ENCODE results near the gene RGS7BP.

The RGS7BP gene

DNA sequence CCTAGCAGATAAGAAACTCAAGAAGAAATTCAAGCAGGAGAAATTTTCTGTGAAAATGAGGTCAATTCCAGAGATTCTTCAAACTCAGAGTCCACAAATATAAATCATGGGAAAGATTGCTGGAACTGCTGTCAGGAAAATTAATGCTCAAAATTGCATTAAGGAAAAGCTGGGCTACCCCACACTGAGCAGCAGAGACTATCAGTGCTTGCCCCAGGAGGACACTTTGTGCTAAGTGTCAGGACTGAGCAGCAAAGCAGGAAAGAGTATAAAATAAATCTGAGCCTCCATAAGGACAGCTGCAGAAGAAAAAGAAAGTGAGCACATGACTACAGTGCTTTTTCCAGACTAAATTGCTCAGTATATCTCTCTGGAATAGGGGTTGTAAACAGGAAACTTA is 81.6 kb downstream of the RGS7BP start:
- no peak overlapping the region for H3K27ac Mint-ChIP-seq
- peaks cover 23% of the 10 kb centered on the region for H3K27me3 Mint-ChIP-seq
- no peaks in the 10 kb centered on the region for H3K9me3 Mint-ChIP-seq
- no peak overlapping the region for H3K4me3 Mint-ChIP-seq
- no peaks in the 10 kb centered on the region for H3K36me3 Mint-ChIP-seq (ENCODE audit: low read depth)
- H3K4me1 Mint-ChIP-seq (ENCODE audit: low read depth), result no peaks in the 10 kb centered on the region

DNA sequence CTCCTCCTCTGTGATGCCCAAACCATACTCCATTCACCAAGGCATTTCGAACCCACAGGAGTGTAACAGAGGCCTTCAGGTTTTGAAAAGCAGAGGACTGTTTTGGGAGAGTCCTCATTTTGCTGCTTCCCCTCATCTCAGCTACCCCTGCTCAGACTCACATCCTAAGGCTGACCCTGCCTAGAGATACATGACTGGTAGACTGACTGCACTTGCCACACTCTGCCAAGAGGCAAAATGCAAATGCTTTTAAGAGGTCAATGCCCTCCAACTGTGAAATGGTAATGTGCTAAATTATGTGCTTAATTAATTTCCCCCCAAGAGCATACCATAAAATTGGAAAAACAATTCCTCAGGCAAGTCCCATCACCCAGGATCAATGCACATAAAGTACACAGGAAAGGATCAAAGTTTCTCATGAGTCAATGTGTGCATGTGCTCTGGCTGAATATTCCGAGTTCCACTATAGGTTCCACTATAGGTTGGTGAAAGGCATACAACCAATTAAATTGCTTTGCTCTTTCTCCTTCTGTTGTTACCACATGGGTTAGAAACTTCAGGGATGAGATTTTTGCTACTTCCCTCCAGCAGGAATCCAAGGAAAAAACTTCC is 87.0 kb downstream of the RGS7BP start:
- H3K27me3 Mint-ChIP-seq, result peaks cover 6% of the 10 kb centered on the region
- no peaks in the 10 kb centered on the region for H3K9me3 Mint-ChIP-seq
- H3K27ac Mint-ChIP-seq, result no peak overlapping the region
- no peaks in the 10 kb centered on the region for H3K4me1 Mint-ChIP-seq (ENCODE audit: low read depth)
- no peak overlapping the region for H3K4me3 Mint-ChIP-seq
- no peaks in the 10 kb centered on the region for H3K36me3 Mint-ChIP-seq (ENCODE audit: low read depth)

DNA sequence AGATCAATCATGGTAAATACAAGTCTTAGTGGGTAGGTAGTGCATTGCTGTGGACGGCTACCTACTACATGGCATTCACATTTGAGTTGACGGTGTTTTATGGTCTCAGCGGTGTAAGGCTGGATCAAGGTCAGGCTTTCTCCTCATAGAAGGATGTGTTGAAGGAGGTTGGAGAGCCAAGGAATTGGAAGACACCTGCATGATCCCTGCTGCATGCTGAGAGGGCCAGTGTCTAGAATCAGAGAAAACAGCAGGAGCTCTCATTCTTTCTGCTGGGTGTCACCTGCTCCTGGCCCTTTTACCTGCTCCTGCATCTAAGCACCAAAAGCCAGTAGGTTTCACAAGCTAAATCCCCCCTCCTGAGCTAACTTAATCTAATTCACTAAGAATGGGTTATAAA is 88.2 kb downstream of the RGS7BP start:
- Mint-ChIP-seq H3K9me3 (no peaks in the 10 kb centered on the region), H3K27ac (no peak overlapping the region), H3K27me3 (peaks cover 2% of the 10 kb centered on the region), H3K36me3 (ENCODE audit: low read depth) (no peaks in the 10 kb centered on the region), H3K4me1 (ENCODE audit: low read depth) (no peaks in the 10 kb centered on the region), H3K4me3 (no peak overlapping the region)

DNA sequence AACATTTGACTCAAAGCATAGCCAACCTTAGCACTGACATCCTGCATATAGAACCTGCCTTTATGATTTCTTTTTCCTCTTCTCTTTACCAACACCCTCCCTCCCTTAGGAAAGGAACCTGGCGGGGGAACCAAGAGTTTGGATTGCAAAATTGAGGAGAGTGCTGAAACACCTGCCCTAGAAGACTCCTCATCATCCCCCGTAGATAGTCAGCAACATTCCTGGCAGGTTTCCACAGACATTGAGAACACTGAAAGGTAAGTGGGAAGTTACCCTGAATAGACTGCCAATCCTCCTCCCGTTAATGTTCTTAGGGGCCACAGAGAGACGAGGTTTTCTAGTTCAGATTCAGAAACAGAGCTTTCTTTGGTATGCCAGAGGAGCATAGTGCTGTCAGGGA is 88.8 kb downstream of the RGS7BP start:
- H3K9me3 Mint-ChIP-seq, result no peaks in the 10 kb centered on the region
- H3K36me3 Mint-ChIP-seq (ENCODE audit: low read depth), result no peaks in the 10 kb centered on the region
- no peaks in the 10 kb centered on the region for H3K4me1 Mint-ChIP-seq (ENCODE audit: low read depth)
- H3K27ac Mint-ChIP-seq, result no peak overlapping the region
- no peak overlapping the region for H3K4me3 Mint-ChIP-seq
- H3K27me3 Mint-ChIP-seq, result peaks cover 2% of the 10 kb centered on the region

DNA sequence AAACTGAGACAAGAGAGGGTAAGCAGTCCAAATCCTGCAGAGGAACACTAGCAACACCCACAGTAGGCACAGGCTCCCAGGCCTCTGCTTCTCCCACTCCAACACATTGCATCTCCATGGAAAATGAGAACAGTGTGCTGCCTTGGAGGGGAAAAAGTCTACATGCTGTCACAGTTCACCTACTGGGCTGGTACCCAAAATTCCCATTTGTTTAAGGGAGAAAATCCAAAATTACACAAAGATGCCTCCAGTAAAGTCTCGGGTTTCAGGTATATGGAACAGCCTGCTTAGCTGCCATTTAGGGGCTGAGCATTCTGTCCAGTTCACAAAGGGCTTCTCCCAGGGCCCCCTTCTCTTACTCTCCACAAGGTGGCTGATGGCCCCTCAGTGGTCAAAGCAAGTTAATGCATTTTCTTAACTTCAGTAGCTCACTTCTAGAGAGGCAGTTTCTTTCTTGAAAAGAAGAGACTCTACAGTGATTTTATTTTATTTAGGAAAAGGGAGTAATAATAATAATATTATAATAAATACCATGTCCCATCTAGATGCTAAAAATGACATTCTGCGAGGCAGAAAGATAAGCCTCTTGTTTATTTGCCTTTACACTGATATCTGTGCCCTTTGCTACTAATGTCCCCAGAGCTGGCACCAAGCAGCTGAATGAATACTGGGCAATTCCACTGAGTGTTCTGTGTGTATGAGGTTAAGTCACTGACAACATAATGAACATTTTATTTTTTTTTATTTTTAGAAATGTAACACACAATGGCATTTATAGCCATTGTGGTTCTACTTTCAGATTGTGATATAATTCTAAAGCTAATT is 89.4 kb downstream of the RGS7BP start:
- no peak overlapping the region for H3K27ac Mint-ChIP-seq
- no peaks in the 10 kb centered on the region for H3K9me3 Mint-ChIP-seq
- no peaks in the 10 kb centered on the region for H3K4me1 Mint-ChIP-seq (ENCODE audit: low read depth)
- no peak overlapping the region for H3K4me3 Mint-ChIP-seq
- no peaks in the 10 kb centered on the region for H3K36me3 Mint-ChIP-seq (ENCODE audit: low read depth)
- H3K27me3 Mint-ChIP-seq, result peaks cover 2% of the 10 kb centered on the region

DNA sequence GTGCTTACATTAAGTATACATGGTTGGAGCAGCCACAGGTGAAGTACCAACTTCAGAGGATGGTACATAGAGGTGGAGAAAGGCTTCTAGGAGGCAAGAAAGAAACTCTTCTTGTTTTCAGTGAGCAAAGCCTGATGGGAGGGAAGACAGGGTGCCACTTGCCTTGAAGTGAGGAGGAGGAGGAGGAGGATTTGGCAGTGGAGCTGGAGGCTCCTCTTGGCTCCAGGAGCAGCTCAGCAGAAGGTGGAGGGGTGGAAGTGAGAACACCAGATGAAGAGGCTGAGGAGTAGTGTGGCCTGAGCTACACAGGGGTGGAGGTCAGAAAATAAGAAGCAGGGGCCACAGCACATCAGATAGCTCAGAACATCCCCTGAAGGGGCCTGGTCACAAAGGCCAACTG is 93.4 kb downstream of the RGS7BP start:
- Mint-ChIP-seq H3K9me3 (no peaks in the 10 kb centered on the region), H3K4me3 (no peak overlapping the region), H3K4me1 (ENCODE audit: low read depth) (no peaks in the 10 kb centered on the region), H3K27ac (no peak overlapping the region), H3K36me3 (ENCODE audit: low read depth) (no peaks in the 10 kb centered on the region), H3K27me3 (peaks cover 5% of the 10 kb centered on the region)

DNA sequence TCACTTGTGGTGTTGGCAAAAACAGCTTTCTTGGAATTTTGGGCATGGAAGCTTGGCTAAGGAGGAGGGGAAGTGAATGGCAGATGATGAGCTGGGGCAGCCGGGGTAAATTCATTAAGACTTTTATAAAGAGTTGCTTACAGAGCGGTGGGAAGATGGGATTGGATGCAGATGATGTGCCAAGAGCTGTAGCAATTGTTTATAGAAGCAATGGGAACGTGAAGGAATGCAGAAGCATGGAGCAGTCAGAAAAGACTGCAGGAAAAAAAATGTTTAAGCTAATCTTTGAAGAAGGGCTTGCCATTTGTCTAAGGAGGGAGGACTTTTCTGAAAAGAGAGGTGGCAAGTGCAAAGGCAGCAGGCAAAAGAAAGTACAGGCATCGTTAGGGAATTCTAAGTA is 97.9 kb downstream of the RGS7BP start:
- Mint-ChIP-seq H3K27me3 (peaks cover 9% of the 10 kb centered on the region), H3K4me1 (ENCODE audit: low read depth) (no peaks in the 10 kb centered on the region), H3K4me3 (no peak overlapping the region), H3K36me3 (ENCODE audit: low read depth) (no peaks in the 10 kb centered on the region), H3K9me3 (no peaks in the 10 kb centered on the region), H3K27ac (no peak overlapping the region)

DNA sequence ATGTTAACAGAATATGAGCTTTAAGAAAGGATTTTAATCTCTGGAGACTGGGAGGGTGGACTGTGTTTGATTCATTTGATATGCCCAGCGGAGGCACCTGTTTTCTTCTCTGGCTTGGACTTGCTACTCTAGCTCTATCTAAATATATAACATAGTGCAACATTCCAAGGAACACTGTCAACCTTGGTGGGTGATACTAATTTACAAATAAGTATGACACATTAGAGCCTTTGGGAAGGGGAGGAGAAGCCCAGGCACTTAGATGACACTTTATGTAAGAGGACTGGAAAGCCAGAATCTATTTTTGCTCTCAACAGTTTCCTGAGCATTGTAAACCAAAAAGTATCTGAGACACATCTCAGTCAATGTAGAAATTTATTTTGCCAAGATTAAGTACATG is 101.1 kb downstream of the RGS7BP start:
- H3K27ac Mint-ChIP-seq, result no peak overlapping the region
- no peaks in the 10 kb centered on the region for H3K4me1 Mint-ChIP-seq (ENCODE audit: low read depth)
- no peaks in the 10 kb centered on the region for H3K36me3 Mint-ChIP-seq (ENCODE audit: low read depth)

DNA sequence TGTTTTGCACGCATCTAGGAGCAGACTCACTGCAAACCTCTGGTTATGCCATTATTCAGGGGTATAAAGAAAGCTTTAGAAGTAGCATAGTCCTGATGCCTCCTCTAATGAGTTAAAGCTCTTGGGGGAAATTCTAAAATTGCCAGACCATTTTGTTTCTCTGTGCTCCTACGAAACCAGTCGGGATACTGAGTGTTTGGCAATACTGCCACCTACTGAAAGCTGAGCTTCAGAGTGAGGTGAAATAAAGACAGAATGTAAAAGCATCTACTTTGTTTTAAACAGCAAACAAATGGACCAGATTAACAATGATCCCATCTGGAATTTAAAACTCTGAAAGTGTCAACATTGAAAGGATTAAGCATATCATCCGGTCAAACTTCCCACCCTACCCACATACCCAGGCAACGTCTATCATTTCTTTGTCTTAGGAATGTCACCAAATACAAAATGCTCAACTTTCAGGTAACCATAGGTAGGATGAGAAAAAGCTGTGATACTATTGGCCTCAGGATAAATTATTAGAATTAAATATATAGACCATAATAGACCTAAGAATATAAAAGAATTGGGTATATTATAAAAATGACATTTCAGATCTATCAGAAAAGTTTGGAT is 106.6 kb downstream of the RGS7BP start:
- H3K9me3 Mint-ChIP-seq, result no peaks in the 10 kb centered on the region
- no peak overlapping the region for H3K4me3 Mint-ChIP-seq
- H3K27me3 Mint-ChIP-seq, result peaks cover 30% of the 10 kb centered on the region
- H3K27ac Mint-ChIP-seq, result no peak overlapping the region
- H3K4me1 Mint-ChIP-seq (ENCODE audit: low read depth), result no peaks in the 10 kb centered on the region
- H3K36me3 Mint-ChIP-seq (ENCODE audit: low read depth), result no peaks in the 10 kb centered on the region

More for the DNA sequence above, 101.1 kb downstream of the RGS7BP start:
- no peak overlapping the region for H3K4me3 Mint-ChIP-seq
- H3K27me3 Mint-ChIP-seq, result peaks cover 9% of the 10 kb centered on the region
- H3K9me3 Mint-ChIP-seq, result no peaks in the 10 kb centered on the region

DNA sequence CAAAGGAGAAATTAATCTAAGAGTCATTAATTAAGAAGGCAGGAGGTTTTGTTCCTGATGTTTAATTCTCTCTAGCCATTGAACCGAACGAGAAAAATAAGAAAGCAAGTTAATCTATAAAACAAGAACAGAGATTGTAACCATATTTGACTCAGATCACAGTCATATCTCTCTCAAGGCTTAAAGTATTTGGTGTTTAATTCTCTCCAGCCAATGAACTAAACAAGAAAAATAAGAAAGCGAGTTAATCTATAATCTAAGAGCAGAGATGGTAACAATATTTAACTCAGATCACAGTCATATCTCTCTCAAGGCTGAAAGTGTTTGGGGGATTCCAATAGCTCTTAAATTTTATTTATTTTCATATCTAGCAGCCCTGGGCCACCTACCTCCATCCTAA is 110.1 kb downstream of the RGS7BP start:
- Mint-ChIP-seq H3K9me3 (no peaks in the 10 kb centered on the region), H3K27ac (no peak overlapping the region), H3K27me3 (peaks cover 20% of the 10 kb centered on the region), H3K4me3 (no peak overlapping the region), H3K4me1 (ENCODE audit: low read depth) (no peaks in the 10 kb centered on the region), H3K36me3 (ENCODE audit: low read depth) (no peaks in the 10 kb centered on the region)

DNA sequence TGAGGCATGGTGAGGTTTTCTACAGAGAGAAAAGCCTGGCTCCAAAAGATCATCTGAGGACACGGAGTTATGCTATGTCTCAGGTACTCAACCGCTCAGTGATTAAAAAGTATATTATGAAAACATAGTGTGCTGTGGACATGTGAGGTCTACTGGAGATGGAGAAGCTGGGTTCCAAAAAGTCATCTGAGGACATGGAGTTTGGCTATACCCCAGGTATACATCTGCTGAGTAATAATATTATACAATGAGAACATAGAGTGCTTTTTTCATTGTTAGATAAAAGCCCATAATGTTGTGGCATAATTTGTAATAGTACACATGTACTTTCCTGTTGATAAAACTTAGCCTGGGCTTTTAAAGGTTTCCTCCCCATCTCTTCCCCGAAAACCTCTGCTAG is 113.8 kb downstream of the RGS7BP start:
- H3K4me1 Mint-ChIP-seq (ENCODE audit: low read depth), result no peaks in the 10 kb centered on the region
- H3K9me3 Mint-ChIP-seq, result no peaks in the 10 kb centered on the region
- no peaks in the 10 kb centered on the region for H3K36me3 Mint-ChIP-seq (ENCODE audit: low read depth)
- peaks cover 33% of the 10 kb centered on the region for H3K27me3 Mint-ChIP-seq
- no peak overlapping the region for H3K27ac Mint-ChIP-seq
- no peak overlapping the region for H3K4me3 Mint-ChIP-seq

DNA sequence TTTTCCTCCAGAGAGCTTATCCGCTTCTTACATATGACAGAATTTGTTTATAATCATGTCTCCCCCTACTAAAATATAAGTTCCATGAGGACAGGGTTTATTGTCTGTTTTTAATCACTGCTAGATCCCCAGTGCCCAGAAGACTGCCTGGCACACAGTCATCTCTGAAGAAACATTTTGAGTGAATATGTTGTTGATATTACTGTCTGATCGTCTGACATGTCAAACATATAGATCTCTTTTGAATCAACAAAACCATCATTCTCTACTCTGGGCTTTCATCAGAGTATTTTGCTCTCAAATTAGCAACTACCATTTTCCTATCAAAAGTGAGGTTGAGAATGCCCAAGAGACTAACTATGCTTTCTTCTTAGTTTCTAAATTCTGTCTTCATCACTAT is 117.2 kb downstream of the RGS7BP start:
- peaks cover 36% of the 10 kb centered on the region for H3K27me3 Mint-ChIP-seq
- no peaks in the 10 kb centered on the region for H3K4me1 Mint-ChIP-seq (ENCODE audit: low read depth)
- H3K27ac Mint-ChIP-seq, result no peak overlapping the region
- no peak overlapping the region for H3K4me3 Mint-ChIP-seq
- no peaks in the 10 kb centered on the region for H3K36me3 Mint-ChIP-seq (ENCODE audit: low read depth)
- H3K9me3 Mint-ChIP-seq, result no peaks in the 10 kb centered on the region

DNA sequence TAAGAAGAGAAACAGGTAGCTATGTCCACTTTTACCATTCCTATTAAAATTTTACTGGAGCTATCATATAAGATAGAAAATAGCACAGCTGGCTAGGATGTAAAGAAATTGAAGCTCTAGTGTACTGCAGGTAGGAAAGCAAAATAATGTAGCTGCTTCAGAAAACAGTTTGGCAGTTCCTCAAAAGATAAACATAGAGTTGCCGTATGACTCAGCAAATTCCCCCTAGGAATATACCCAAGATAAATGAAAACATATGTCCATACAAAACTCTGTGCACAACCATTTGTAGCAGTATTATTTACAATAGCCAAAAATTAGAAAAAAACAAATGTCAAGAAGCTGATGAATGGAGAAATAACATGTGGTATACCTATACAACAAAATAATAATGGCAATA is 119.9 kb downstream of the RGS7BP start:
- Mint-ChIP-seq H3K27me3 (peaks cover 36% of the 10 kb centered on the region), H3K9me3 (no peaks in the 10 kb centered on the region), H3K36me3 (ENCODE audit: low read depth) (no peaks in the 10 kb centered on the region), H3K27ac (no peak overlapping the region), H3K4me1 (ENCODE audit: low read depth) (no peaks in the 10 kb centered on the region), H3K4me3 (no peak overlapping the region)

DNA sequence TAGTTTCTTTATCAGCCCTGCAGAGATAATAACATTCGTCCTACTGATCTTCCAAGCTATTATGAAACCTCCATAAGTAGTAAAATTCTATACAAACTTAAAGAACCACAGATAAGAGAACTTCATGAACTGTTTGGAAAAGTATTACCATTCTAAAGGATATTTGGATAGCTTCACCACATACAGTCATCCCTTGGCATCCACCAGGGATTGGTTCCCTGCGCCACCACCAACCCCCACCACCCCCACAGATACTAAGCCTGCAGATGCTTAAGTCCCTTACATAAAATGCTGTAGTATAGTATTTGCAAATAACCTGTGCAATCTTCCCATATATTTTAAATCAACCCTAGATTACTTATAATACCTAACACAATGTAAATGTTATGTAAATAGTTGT is 123.1 kb downstream of the RGS7BP start:
- Mint-ChIP-seq H3K4me3 (no peak overlapping the region), H3K27ac (no peak overlapping the region), H3K9me3 (no peaks in the 10 kb centered on the region)

DNA sequence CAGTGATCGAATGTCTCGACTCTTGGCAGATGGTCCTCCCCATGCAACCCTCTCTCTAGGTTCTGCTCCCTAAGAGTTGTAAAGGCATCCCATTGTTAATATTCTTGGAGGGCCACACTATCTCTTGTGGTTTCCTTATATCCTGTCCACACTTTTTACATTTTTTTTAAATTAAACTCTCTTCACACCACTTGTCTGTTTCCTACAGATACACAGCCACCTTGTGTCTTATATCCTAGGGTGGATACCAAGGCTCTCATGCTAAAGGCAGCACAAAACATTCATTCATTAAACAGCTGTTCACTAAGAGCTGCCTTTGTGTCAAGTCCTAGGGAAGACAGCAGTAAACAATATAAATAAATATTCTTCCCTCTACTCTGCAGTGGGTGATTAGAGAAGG is 124.0 kb downstream of the RGS7BP start:
- Mint-ChIP-seq H3K27ac (no peak overlapping the region), H3K4me3 (no peak overlapping the region), H3K9me3 (no peaks in the 10 kb centered on the region), H3K27me3 (peaks cover 19% of the 10 kb centered on the region), H3K36me3 (ENCODE audit: low read depth) (no peaks in the 10 kb centered on the region), H3K4me1 (ENCODE audit: low read depth) (no peaks in the 10 kb centered on the region)

More for the DNA sequence above, 123.1 kb downstream of the RGS7BP start:
- Mint-ChIP-seq H3K27me3 (peaks cover 28% of the 10 kb centered on the region), H3K36me3 (ENCODE audit: low read depth) (no peaks in the 10 kb centered on the region), H3K4me1 (ENCODE audit: low read depth) (no peaks in the 10 kb centered on the region)

All from stimulated activated naive CD8-positive, alpha-beta T cell treated with anti-CD3 and anti-CD28 coated beads, Interleukin-15, Interleukin-2, amounts not matched to agents 100 ng/mL and 50 ng/mL, for 24 hours (primary cell).